Measurements from ENCODE around the gene INTS11.

GRCh38 chr1:1340791-1341548, 16.5 kb upstream of the INTS11 start:
- TF ChIP-seq, protein P1, sequence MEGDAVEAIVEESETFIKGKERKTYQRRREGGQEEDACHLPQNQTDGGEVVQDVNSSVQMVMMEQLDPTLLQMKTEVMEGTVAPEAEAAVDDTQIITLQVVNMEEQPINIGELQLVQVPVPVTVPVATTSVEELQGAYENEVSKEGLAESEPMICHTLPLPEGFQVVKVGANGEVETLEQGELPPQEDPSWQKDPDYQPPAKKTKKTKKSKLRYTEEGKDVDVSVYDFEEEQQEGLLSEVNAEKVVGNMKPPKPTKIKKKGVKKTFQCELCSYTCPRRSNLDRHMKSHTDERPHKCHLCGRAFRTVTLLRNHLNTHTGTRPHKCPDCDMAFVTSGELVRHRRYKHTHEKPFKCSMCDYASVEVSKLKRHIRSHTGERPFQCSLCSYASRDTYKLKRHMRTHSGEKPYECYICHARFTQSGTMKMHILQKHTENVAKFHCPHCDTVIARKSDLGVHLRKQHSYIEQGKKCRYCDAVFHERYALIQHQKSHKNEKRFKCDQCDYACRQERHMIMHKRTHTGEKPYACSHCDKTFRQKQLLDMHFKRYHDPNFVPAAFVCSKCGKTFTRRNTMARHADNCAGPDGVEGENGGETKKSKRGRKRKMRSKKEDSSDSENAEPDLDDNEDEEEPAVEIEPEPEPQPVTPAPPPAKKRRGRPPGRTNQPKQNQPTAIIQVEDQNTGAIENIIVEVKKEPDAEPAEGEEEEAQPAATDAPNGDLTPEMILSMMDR (IDR thresholded peaks at IDR 0.05) = no peak
- TF ChIP-seq EZH2 (IDR thresholded peaks at IDR 0.05; ENCODE audit: borderline replicate concordance, insufficient read depth, low read depth, low read length, poor library complexity, severe bottlenecking) = no peak
